SKM-1 (cell line): Measurements from ENCODE around the gene TOB1.
"Not testable (repeated sequence)": the region's sequence is repeated elsewhere in the genome, so short reads cannot be mapped to it uniquely, and the experiment has no call there.

Source experiments
- DNase-seq: peaks from one replicate; lab custom pipeline; 2025; ENCODE audit not compliant: unreplicated experiment; lab: John Stamatoyannopoulos, UW

TOB1 gene

DNA sequence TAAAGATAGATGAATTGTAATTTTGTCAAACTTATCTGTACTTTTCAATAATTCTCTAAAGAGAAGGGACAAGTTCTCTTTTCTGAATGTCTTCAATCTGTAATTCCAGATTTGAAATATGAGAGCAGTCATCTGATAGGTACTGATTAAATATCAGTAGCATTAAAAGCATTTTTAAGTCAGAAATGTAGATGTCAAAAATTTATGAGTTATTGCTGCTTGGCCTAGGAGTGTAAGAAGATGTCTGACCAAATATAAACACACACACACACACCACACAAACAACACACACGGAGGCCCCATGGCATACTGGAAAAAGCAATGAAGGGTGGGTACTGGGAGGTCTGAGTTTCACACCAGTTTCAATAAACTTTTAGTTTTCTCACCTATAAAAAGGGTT lies 2.4 kb upstream of the TOB1 start:
- DNase-seq, result no peak

DNA sequence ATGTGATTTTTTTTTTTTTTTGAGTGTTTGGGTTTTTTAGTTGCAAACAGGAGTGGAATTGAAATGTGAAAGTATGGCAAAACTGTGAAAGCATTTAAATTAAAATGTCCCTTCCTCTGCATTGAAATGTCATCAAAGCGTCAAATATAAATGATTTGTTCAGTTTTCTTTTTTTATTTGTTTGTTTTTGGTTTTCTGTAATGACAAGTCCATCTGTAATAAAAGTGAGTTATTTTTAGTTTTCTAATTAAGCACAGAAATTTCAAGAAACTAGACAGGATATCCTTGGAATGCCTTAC lies 1.9 kb upstream of the TOB1 start:
- DNase-seq, result no peak

DNA sequence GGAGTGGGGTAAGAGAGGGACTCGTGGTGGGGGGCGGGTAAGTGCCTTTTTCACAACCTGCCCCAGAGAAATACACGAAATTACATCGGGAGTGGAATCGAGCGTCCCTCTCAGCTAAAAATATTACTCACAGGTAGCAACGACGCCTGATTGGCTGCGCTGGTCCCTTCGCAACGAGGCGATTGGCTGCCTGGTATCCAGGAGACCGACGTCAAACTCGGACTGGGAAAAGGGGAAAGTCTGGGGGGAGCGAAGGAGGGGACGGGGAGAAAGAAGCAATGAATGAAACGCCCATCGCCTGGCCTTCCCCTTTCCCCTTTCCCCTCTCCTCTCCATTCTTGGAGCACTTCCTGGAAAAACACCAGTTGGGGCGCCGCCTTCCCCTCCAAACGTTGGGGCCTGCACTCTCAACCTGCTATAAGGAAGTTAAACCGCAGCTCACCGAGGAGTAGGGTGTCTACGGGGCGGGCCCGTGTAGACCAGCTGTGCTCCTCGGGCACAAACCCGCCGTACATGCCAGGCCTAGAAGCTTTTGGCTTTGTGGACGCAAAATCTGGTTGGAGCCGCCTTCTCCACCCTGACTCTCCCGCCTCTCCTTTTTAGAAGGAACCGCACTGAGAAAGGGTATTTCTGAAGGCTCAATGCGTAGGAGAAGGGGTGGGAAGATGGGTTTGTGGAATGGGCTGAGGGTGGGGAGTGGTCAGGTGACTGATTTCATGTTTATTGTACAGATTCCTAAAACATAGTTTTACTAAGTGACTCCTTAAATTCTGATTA lies 1.4 kb upstream of the TOB1 start:
- DNase-seq, result peak; percentile 83

DNA sequence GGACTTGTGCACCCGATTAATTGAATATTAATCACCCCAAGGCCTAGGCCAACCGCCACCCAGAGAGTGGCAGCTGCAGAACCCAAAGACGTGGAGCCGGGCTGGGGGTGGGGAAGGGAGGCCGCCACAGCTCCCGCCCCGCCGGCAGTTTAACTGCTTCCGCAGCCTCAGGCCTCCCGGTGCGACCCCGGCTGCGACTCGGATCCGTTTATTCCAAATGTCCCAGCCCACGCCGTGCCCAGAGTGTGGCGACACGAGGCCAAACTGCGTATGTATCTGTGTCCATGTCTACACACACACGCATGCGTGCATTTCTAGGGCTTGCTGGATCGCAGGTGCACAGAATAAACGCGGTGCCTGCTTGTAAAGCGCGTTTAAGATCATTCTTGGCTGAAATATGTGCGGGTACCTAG lies 802 bp upstream of the TOB1 start:
- no peak for DNase-seq

DNA sequence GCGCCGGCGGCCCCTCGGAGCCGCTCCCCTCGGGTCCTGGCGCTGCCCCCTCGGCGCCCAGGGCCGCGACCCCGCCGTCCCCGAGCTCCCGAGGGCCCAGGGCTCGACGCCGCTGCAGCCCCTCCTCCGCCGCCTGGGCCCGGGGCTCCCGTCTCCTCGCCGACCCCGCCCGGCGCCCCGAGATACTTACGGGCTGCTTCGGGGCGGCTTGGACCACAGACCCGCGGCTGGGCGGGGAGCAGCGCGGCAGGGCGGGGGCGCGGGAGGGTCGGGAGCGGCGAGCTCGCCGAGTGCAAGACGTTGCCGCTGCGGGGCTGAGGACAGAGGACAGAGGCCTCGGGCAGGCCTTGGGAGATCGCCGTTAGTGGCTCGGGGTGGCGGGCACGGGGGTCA lies 290 bp downstream of the TOB1 start:
- no peak for DNase-seq

DNA sequence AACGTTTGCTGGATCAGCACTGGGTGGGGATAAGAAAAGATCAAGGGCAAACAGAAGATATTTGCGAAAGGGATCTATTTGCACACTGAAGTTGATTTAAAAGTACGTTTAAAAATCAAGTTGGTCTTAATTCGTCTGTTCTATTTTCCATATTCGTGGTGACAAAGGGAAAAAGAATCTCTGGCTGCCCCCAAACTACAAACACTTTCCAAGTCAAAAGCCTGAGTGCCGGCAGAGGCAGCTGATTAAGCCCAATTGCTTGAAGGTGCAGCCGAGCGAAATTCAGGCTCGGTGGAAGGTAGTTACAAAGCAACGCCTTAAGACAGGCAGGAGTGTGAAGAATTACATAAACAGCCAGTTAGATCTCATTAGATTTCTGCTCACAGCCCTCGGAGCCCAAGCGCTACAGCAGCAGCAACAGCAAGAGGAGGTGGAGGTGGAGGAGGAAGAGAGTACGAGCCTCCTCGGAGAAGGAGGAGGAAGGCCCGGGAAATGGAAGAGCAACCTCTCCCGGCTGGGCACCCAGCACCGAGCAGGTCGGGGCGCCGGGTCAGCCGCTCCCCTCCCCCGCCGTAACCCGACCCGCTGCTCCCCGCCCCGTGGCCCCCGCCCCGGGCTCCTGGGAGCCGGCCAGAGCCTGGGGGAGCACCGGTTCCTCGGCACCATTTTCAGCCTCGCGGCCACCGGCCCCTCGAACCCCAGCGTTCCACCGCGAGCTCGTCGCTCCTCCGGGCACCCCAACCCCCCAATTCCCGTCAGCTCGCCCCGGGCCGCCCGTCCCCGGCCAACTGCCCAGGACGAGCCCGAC lies 890 bp downstream of the TOB1 start:
- no peak for DNase-seq

DNA sequence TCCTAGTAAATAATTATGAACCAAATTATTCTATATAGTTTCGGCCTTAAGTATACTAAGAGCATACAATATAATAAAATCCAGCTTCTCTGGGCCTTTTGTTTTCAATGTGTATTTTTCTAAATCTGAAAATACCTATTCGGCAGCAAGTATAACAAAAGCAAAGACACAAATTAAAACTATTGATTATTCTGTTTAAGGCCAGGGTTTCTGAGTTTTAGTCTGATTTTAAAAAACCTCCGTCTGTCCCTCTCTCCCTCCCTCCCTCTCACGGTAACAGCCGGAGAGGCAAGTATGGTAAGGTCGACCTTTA lies 1.5 kb downstream of the TOB1 start:
- DNase-seq, result no peak

DNA sequence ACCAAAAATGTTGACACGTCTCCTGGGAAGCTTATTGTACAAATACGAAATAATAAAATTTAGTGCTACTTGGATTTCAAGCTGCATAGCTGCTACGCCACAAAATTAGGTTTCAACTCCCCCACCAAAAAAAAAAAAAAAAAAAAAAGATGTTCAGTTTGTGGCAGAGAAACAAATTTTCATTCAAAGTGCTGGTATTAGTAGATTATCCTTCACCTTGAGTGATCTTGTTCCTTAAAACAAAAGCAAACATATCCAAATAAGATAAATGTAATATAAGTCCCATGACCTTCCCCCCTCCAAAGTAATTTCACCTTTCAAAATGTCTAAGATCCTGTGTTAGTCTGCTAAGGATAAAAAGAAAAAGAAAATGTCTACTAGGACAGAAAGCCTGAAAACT lies 2.2 kb downstream of the TOB1 start:
- DNase-seq, result no peak

DNA sequence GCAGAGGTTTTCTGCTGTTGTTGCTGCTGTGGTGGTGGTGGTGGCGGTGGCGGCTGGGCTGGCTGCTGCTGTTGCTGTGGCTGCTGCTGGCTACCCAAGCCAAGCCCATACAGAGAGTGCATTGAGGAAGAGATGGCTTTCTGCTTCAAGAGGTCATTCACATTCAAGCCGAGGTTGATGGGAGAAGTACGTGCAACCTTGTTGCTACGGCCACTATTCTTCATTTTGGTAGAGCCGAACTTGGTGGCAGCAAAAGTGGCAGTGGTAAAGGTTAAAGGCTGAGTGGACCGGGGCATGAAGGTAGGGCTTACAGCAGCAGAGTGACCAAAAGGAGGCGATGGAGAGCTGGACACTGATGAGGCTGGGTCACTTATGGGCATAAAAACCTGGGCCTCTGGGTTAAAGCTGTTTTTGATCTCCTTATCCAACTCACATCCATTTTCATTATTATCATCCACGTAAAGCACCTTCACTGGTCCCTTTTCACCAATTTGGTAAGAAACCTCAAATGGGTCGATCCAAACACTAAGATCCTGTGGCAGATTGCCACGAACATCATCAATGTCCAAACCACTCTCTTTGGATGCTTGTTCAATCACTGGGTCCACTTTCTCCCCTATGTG lies 2.8 kb downstream of the TOB1 start:
- no peak for DNase-seq

DNA sequence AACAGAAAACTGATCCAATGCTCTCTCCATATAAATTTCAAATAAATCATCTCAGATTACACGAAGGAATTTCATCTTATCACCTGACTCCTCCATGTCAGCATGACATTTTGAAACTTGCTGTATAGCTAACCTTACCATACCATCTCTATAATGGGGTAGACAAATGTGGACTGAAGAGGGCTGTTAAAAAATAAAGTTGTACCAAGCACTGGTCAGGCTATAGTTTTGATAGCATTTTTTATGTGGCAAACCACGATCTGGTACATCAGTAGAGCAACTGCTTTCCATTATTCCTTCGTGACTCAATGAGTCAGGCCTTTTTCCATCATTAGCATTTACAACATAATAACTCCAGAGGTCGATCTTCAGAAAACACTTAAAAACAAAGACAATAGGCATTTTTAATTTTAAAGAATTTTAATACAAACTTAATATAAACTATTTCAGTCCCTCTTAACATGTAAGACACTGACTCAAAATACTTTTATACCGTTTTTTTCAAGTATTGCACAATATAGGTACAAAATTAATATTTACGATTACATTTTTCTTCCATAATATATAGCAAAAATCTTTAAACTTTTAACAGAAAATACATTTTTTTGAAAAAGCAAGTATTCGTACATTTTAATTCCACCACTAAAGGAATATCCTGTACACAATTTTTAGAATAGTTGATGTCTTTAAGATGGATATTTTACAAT lies 4.2 kb downstream of the TOB1 start:
- no peak for DNase-seq

DNA sequence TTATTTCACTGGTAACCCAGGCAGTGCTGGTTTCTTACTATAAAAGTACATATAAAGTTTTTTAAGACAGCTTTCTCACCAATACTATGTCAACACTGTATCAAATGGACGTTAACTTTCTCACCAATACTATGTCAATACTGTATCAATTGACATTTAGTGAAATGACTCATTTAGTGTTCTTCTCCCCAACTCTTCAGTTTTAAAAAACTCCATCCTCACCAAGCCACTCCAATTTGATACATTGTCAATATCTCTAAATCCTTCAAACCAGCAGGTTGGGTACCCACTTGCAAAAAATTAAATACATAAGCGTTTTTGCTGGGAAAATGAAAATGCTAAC lies 4.8 kb downstream of the TOB1 start:
- no peak for DNase-seq

DNA sequence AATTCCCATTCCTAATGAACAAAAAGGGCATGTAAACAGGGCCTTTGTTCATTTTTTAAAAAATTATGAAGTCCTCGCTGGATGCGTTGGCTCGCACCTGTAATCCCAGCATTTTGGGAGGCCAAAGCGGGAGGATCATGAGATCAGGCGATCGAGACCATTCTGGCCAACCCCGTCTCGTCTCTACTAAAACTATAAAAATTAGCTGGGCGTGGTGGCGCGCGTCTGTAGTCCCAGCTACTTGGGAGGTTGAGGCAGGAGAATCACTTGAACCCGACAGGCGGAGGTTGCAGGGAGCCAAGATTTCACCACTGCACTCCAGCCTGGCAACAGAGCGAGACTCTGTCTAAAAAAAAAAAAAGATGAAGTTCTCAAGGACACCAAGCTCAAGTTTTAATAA lies 6.4 kb downstream of the TOB1 start:
- not testable (repeated sequence) for DNase-seq

DNA sequence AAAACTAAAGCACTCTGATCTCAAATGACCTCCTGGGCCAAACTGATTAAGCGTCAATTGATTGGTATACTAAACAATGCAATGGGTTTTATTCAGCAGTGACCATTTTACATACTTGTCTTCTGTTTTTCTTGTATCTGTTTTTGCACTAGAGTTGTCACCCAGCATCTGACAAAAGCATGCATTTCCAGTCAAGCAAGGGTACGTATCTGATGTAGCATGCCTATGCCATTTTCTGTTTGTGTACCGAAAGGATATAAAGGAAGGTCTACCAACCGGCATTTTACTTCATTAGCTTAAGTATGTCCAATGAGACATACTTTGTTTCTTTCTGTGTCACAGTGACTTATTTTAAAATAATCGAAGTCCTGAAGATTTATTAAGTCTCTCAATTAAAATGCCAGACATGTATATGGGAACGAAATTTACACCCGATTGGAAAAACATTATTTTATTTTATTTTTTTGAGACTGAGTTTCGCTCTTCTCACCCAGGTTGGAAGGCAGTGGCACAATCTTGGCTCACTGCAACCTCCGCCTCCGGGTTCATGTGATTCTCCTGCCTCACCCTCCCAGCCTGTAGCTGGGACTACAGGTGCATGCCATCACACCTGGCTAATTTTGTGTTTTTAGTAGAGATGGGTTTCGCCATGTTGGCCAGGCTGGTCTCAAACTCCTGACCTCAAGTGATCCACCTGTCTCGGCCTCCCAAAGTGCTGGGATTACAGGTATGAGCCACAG lies 7.5 kb downstream of the TOB1 start:
- DNase-seq, result no peak

DNA sequence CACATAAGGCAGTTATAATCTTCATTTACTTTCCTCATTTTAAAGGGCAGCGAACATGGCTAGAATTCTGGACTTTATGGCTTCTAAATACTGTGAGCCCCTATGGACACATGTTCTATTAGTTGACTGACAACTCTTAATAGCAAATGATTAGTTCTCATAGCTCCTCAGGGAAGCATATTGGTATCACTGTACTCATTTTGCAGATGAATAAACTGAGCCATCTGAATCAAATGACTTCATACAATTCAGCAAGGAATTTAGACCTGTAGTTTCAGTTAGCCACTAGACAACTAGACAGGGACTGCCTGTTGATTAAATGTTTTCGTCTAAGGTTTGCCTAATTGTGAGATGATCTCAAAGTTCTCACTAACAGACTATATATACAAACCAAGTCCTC lies 9.7 kb downstream of the TOB1 start:
- DNase-seq, result no peak

DNA sequence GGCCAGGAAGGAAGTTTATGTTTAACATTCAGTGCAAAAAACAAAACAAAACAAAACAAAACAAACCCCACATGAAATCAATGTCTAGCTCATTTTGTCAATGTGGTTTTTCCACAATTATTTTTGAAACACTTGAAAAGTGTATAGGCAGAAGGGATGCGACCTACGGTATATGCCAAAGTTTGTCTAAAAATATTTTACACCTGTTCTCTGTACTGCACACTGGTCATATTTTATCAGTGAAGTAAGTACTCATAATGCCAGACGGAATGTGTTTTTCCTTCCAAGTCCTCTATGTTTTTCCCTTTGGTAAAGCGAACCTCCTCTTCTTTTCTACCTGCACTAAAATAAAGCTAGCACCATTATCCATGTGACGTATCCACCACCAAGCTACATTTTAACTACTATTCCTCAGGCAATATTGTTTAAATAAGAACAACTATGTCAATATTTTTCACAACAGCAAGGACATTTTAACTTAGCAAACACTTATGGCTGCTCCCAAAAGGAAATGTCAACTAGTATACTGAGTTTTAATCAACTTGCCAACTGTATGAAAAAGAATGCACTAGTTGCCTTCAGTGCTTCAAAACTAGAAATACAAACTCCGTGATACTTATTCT lies 10.3 kb downstream of the TOB1 start:
- DNase-seq, result no peak

DNA sequence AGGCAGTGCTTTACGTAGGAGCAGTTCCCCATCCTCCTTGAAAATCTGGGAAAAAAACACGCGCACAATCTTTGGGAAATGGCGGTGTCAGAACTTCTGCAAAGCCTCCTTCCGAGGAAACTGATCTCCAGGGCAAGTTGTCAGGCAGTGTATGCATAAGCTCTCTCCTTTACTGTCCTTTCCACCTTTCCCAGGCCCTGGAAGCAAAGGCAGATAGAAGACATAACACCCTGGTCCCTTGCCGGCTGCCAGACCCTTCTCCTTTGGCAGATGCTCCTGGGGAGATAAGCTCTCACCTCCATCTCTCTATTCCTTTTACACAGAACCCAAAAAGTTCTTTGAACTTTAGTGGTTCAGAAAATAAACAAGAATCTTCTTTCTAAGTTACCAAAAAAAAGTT lies 12.4 kb downstream of the TOB1 start:
- no peak for DNase-seq

DNA sequence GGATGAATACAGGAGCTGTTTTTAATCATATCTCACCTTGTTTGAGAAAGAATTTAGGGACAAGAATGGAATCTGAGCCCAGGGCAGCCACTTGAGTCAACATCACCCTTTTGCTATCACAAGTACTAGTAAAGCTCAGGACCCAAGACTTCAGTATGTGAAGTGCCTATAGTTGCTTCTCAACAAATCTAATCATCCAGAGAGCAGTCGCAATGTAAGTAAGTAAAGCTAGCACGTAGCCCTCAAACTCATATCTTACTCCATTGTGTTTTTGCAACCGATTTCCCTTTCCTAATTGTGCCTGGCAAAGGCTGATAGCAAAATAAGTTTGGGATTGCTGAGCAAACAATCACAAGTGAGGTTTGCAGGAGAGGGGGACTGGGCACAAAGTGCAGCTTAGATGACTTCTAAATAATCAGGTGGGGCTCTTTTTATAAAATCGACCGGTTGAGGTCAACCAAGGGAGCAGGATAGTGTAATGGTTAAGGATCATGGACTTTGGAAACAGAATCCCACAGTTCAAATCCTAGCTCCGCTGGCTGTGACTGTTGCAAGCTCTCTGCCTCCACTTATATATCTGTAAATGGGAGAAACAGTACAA lies 13.0 kb downstream of the TOB1 start:
- DNase-seq, result no peak

DNA sequence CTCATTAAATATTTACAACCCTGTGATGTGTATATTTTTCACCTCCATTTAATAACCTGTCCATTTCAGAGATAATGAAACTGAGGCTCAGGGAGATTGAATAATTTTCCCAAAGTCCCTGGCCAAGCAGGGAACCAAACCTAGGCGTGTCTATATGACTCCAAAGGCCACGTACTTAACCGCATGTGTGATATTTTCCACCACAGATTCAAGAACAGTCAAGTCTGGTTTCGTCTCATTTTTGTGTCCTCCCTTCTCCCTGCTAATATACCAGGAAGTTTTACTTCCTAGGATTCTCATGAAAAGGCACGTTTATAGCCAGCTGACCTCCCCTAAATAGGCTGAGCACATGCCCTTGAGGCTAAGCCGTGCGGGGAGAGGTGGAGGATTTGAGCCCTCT lies 15.5 kb downstream of the TOB1 start:
- no peak for DNase-seq

DNA sequence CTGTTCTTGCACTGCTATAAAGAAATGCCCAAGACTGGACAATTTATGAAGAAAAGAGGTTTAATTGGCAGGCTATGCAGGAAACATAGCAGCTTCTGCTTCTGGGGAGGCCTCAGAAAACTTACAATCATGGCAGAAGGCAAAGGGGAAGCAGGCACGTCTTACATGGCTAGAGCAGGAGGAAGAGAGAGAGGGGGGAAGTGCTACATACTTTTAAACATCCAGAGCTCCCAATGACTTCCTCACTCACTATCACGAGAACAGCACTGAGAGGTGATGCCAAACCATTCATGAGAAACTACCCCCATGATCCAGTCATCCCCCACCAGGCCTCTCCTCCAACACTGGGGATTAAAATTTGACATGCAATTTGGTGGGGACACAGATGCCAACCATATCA lies 17.4 kb downstream of the TOB1 start:
- peak; percentile 13 for DNase-seq

DNA sequence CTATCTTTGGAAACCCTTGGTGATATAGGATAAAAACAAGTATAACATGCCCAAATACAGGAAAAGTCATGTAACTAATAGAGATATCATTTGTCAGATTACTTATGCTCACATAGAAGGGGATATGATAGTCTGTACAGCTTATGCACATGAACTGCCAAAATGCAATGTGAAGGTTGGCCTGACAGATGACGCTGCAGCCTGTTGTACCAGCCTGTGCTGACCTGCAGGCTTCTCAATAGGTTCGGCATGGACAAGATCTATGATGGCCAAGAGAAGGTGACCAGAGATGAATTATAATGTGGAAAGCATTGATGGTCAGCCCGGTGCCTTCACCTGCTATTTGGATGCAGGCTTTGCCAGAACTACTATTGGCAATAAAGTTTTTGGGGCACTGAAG lies 18.1 kb downstream of the TOB1 start:
- no peak for DNase-seq

DNA sequence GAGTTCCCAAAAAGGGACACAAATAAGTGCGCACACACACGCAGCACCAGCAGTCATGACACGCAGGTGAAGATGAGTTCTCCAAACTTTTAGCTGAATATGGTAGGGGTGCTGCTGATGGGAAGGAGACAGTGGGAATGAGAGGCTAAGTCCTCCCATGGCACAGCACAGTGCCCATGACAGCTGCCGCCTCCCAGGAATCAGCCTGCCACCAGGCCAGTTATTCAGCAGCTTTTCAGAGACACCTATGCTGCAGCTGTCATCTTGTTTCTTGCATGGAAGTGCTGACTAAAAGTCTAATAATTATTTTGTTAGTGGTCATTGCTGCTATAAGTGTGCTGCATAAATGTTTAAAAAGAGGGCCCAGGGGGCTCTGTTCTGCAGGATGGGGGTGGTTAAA lies 18.6 kb downstream of the TOB1 start:
- no peak for DNase-seq
